Calu3 (cell line): ENCODE data around the gene C1orf185. TPM values are rescaled to one million over a fixed set of nuclear protein-coding genes. Genes with fewer than 3 reads are reported as not detected.
"Not testable (repeated sequence)": the region's sequence is repeated elsewhere in the genome, so short reads cannot be mapped to it uniquely, and the experiment has no call there.

ENCODE experiments used
- BruUV-seq: library from RNA; stranded (reverse); fragments of 400-500 nt; replicated peaks from 2 replicates; lab custom pipeline; 2021; lab: Mats Ljungman, UMichigan
- CTCF ChIA-PET: fragments of 300-600 bp; sonication (Branson Sonifier 250); formaldehyde crosslinking; loops from one replicate; lab custom pipeline; 2022; ENCODE audit warnings: antibody characterized with exemption; lab: Charles Lee
- DNase-seq: peaks from one replicate; pipeline ENCODE4 v3.0.0; 2022
- H3K27ac Mint-ChIP-seq: one replicate; pipeline ENCODE4 v1.8.0; 2022; ENCODE audit warnings: mixed read lengths; ENCODE audit not compliant: unreplicated experiment
- H3K27me3 Mint-ChIP-seq: one replicate; pipeline ENCODE4 v1.8.0; 2022; ENCODE audit warnings: mixed read lengths; ENCODE audit not compliant: unreplicated experiment
- H3K36me3 Mint-ChIP-seq: one replicate; pipeline ENCODE4 v1.8.0; 2022; ENCODE audit warnings: mild to moderate bottlenecking, moderate library complexity, mixed read lengths; ENCODE audit not compliant: insufficient read depth, unreplicated experiment
- H3K4me1 Mint-ChIP-seq: one replicate; pipeline ENCODE4 v1.8.0; 2022; ENCODE audit warnings: mild to moderate bottlenecking, low read depth, mixed read lengths; ENCODE audit not compliant: unreplicated experiment
- H3K4me3 Mint-ChIP-seq: one replicate; pipeline ENCODE4 v1.8.0; 2022; ENCODE audit warnings: mild to moderate bottlenecking, low read depth, moderate library complexity, mixed read lengths; ENCODE audit not compliant: unreplicated experiment
- H3K9me3 Mint-ChIP-seq: one replicate; pipeline ENCODE4 v1.8.0; 2022; ENCODE audit warnings: low read depth, mixed read lengths; ENCODE audit not compliant: unreplicated experiment
- intact Hi-C: fragments of 100-400 bp; cut with micrococcal nuclease; formaldehyde crosslinking; loops from one replicate; pipeline ENCODE4 v1.10.0; 2022; ENCODE audit not compliant: unreplicated experiment
- total RNA-seq: library from RNA; stranded (reverse); gene quantifications from 2 replicates; pipeline ENCODE4 v1.2.3, GENCODE V29; 2022
- TF ChIP-seq, protein P1 (sequence below): fragments of 200-600 bp; IDR thresholded peaks from one replicate; pipeline ENCODE4 v1.8.0; 2022; ENCODE audit warnings: antibody characterized with exemption; ENCODE audit not compliant: unreplicated experiment

The C1orf185 gene
- total RNA-seq, 1 experiment from 2014 or later = not detected

DNA sequence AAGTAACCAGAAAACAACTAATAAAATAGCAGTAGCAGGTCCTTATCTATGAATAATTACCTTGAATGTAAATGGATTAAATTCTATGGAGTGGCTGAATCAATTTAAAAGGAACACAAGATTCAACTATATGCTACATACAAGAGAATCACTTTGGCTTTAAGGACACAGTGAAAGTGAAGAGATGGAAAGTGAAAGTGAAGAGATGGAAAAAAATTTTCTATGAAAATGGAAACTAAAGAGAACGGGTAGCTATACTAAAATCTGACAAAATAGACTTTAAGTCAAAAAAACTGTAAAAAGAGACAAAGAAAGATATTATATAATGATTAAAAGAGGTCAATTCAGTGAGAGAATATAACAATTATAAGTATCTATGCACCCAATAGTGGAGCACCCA, 54.7 kb downstream of the C1orf185 start:
- no peak for DNase-seq
- BruUV-seq = no TSS peak
- CTCF ChIA-PET = no interaction called here
- TF ChIP-seq, protein P1, sequence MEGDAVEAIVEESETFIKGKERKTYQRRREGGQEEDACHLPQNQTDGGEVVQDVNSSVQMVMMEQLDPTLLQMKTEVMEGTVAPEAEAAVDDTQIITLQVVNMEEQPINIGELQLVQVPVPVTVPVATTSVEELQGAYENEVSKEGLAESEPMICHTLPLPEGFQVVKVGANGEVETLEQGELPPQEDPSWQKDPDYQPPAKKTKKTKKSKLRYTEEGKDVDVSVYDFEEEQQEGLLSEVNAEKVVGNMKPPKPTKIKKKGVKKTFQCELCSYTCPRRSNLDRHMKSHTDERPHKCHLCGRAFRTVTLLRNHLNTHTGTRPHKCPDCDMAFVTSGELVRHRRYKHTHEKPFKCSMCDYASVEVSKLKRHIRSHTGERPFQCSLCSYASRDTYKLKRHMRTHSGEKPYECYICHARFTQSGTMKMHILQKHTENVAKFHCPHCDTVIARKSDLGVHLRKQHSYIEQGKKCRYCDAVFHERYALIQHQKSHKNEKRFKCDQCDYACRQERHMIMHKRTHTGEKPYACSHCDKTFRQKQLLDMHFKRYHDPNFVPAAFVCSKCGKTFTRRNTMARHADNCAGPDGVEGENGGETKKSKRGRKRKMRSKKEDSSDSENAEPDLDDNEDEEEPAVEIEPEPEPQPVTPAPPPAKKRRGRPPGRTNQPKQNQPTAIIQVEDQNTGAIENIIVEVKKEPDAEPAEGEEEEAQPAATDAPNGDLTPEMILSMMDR = no peak
- H3K27me3 Mint-ChIP-seq = no peaks in the 10 kb centered on the region
- H3K27ac Mint-ChIP-seq = no peak overlapping the region
- no peak overlapping the region for H3K4me3 Mint-ChIP-seq
- intact Hi-C loops = no loop called here
- no peaks in the 10 kb centered on the region for H3K36me3 Mint-ChIP-seq
- H3K9me3 Mint-ChIP-seq = peaks cover 2% of the 10 kb centered on the region
- no peaks in the 10 kb centered on the region for H3K4me1 Mint-ChIP-seq

DNA sequence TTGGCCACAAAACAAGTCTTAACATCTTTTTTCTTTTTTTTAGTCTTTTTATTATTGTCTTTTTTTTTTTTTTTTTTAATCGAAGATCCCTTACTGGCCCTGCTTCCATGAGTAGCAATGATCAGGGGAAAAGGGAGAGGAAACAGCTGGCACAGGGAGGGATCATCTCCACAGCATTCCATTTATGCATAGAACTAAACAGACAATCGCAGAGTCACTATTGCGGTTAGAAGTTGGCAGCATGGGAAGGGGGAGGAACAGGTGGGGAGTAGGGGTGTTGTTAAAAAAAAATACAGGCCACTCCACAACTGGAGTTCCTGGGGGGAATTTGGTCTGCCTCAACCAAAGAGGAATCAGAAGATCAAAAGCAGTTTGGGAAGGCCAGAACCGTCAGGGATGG, 55.4 kb downstream of the C1orf185 start:
- no TSS peak for BruUV-seq
- no peaks in the 10 kb centered on the region for H3K4me1 Mint-ChIP-seq
- peaks cover 2% of the 10 kb centered on the region for H3K9me3 Mint-ChIP-seq
- CTCF ChIA-PET = no interaction called here
- no peak overlapping the region for H3K27ac Mint-ChIP-seq
- no peaks in the 10 kb centered on the region for H3K27me3 Mint-ChIP-seq
- H3K36me3 Mint-ChIP-seq = no peaks in the 10 kb centered on the region
- intact Hi-C loops = no loop called here
- TF ChIP-seq, protein P1 = no peak
- no peak for DNase-seq
- H3K4me3 Mint-ChIP-seq = no peak overlapping the region

GRCh38 chr1:51158263-51158662, 56.2 kb downstream of the C1orf185 start:
- CTCF ChIA-PET = no interaction called here

GRCh38 chr1:51162560-51162959, 60.5 kb downstream of the C1orf185 start:
- DNase-seq, H3K27me3 Mint-ChIP-seq, H3K4me1 Mint-ChIP-seq, H3K4me3 Mint-ChIP-seq, H3K27ac Mint-ChIP-seq, H3K9me3 Mint-ChIP-seq, BruUV-seq, intact Hi-C loops, H3K36me3 Mint-ChIP-seq: not testable (repeated sequence)
- CTCF ChIA-PET = interaction anchor here (0.7 kb wide), 1 partner anchor 320 kb away, joined by 3 read pairs; no protein-coding TSS in a partner anchor

More at GRCh38 chr1:51158263-51158662, 56.2 kb downstream of the C1orf185 start:
- H3K4me3 Mint-ChIP-seq = no peak overlapping the region
- no peaks in the 10 kb centered on the region for H3K36me3 Mint-ChIP-seq
- TF ChIP-seq, protein P1 = no peak
- H3K27me3 Mint-ChIP-seq = no peaks in the 10 kb centered on the region
- H3K4me1 Mint-ChIP-seq = no peaks in the 10 kb centered on the region
- H3K9me3 Mint-ChIP-seq = peaks cover 2% of the 10 kb centered on the region
- no peak for DNase-seq
- H3K27ac Mint-ChIP-seq = no peak overlapping the region
- intact Hi-C loops = no loop called here
- BruUV-seq = no TSS peak

DNA sequence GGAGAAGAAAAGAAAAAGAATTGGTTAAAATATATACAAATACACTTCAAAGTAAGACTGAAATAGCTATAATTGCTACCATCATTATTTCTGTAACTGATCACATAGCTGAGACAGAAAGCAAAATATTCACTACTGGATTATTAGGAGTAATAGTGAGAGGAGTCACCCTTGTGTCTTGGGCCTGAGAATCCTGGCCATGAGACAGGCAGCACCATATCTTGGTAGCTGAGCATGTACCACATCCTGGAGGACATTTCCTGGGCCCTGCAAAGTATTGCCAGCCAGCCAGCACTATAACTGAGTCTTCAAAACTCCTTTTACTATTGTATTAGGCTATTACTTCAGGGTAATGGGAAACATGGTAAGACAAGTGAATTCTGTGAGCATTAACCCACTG, 63.5 kb downstream of the C1orf185 start:
- no peak for DNase-seq
- Mint-ChIP-seq H3K36me3 (no peaks in the 10 kb centered on the region), H3K4me1 (no peaks in the 10 kb centered on the region), H3K27me3 (no peaks in the 10 kb centered on the region), H3K4me3 (no peak overlapping the region), H3K9me3 (no peaks in the 10 kb centered on the region), H3K27ac (no peak overlapping the region)
- intact Hi-C loops = no loop called here
- TF ChIP-seq, protein P1 = no peak
- BruUV-seq = no TSS peak
- CTCF ChIA-PET = interaction anchor here (0.7 kb wide), 1 partner anchor 1753 kb away, joined by 3 read pairs; no protein-coding TSS in a partner anchor
